RWPE1 (cell line): ENCODE data around the gene AGPS.
A peak's percentile ranks its signal among the peaks of the same experiment; 100 is the strongest.
"Not testable (repeated sequence)": the region's sequence is repeated elsewhere in the genome, so short reads cannot be mapped to it uniquely, and the experiment has no call there.

Experiments used
- CTCF ChIA-PET: fragments of 350-600 bp; sonication (Branson Sonifier 250); formaldehyde crosslinking; extraction: SDS; loops from one replicate; lab custom pipeline; 2021; lab: Yijun Ruan, JAX
- POLR2A ChIA-PET: fragments of 400-600 bp; formaldehyde crosslinking; extraction: SDS; loops from one replicate; lab custom pipeline; 2020; ENCODE audit warnings: antibody characterized with exemption; ENCODE audit not compliant: low non-redundant PET; lab: Yijun Ruan, JAX
- DNase-seq: peaks from one replicate; pipeline ENCODE4 v3.0.0; 2012; ENCODE audit warnings: low spot score
- H3K27ac ChIP-seq: fragments of 450-650 bp; 2 replicates; pipeline ENCODE4 v1.5.1; 2017
- TF ChIP-seq, protein P1 (sequence below): fragments of 450-650 bp; conservative IDR thresholded peaks from 2 replicates; pipeline ENCODE4 v1.5.1; 2017; ENCODE audit warnings: low read depth, mild to moderate bottlenecking

The AGPS gene

DNA sequence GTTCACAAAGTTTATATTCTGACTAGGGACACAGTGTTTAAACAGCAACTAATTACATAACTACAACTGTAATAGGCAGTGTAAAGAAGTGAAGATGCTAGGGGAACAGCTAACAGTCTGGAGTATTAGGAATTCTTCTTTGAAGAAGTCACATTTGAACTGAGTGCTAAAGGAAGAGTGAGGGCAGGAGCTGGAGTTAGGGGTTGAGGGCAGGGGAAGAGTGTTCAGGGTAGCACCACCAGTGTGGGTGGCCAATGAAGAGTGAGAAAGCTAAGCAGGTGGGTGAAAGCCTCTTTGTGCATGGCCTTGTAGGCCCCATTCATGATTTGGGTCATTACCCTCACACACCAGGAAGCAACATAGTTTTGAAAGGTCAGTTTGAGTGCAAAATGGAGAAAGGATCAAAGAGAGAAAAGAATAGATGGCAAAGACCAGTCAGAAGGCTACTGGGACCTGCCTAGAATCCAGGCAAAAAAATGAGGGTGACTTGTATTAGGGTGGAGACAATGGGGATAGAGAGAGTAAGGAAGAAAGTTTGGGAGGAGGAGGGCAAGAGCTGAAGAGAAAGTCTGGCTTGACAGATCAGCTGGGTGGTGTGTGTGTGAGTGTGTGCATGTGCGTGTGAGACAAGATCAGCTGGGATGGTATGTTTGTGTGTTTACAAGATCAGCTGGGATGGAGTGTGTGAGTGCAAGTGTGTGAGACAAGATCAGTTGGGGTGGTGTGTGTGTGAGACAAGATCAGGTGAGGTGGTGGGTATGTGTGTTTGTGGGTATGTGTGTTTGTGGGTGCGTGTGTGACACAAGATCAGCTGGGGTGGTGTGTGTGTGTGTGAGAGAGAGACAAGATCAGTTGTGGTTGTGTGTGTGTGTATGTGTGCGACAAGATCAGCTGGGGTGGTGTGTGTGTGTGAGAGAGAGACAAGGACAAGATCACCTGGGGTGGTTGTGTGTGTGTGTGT, 43.6 kb upstream of the AGPS start:
- no peak overlapping the region for H3K27ac ChIP-seq
- DNase-seq: no peak
- TF ChIP-seq, protein P1, sequence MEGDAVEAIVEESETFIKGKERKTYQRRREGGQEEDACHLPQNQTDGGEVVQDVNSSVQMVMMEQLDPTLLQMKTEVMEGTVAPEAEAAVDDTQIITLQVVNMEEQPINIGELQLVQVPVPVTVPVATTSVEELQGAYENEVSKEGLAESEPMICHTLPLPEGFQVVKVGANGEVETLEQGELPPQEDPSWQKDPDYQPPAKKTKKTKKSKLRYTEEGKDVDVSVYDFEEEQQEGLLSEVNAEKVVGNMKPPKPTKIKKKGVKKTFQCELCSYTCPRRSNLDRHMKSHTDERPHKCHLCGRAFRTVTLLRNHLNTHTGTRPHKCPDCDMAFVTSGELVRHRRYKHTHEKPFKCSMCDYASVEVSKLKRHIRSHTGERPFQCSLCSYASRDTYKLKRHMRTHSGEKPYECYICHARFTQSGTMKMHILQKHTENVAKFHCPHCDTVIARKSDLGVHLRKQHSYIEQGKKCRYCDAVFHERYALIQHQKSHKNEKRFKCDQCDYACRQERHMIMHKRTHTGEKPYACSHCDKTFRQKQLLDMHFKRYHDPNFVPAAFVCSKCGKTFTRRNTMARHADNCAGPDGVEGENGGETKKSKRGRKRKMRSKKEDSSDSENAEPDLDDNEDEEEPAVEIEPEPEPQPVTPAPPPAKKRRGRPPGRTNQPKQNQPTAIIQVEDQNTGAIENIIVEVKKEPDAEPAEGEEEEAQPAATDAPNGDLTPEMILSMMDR: no peak
- CTCF ChIA-PET: interaction anchor here (0.5 kb wide), 1 partner anchor 69 kb away, joined by 3 read pairs; no protein-coding TSS in a partner anchor
- POLR2A ChIA-PET: no interaction called here

DNA sequence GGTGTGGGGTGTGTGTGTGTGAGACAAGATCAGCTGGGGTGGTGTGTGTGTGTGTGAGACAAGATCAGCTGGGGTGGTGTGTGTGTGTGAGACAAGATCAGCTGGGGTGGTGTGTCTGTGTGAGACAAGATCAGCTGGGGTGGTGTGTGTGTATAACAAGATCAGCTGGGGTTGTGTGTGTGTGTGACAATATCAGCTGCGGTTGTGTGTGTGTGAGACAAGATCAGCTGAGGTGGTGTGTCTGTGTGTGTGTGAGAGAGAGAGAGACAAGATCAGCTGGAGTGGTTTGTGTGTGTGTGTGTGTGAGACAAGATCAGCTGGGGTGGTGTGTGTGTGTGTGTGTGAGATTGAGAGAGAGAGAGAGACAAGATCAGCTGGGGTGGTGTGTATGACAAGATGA, 41.9 kb upstream of the AGPS start:
- CTCF ChIA-PET, POLR2A ChIA-PET, DNase-seq: not testable (repeated sequence)
- peak overlapping the region; percentile 82 for H3K27ac ChIP-seq

DNA sequence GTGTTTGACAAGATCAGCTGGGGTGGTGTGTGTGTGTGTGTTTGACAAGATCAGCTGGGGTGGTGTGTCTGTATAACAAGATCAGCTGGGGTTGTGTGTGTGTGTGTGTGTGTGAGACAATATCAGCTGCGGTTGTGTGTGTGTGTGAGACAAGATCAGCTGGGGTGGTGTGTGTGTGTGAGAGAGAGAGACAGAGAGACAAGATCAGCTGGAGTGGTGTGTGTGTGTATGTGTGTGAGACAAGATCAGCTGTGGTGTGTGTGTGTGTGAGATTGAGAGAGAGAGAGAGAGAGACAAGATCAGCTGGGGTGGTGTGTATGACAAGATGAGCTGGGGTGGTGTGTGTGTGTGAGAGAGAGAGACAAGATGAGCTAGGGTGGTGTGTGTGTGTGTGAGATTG, 41.5 kb upstream of the AGPS start:
- DNase-seq, POLR2A ChIA-PET: not testable (repeated sequence)
- peak overlapping the region; percentile 82 for H3K27ac ChIP-seq
- CTCF ChIA-PET: interaction anchor here (0.6 kb wide), 1 partner anchor 64 kb away, joined by 5 read pairs; no protein-coding TSS in a partner anchor

DNA sequence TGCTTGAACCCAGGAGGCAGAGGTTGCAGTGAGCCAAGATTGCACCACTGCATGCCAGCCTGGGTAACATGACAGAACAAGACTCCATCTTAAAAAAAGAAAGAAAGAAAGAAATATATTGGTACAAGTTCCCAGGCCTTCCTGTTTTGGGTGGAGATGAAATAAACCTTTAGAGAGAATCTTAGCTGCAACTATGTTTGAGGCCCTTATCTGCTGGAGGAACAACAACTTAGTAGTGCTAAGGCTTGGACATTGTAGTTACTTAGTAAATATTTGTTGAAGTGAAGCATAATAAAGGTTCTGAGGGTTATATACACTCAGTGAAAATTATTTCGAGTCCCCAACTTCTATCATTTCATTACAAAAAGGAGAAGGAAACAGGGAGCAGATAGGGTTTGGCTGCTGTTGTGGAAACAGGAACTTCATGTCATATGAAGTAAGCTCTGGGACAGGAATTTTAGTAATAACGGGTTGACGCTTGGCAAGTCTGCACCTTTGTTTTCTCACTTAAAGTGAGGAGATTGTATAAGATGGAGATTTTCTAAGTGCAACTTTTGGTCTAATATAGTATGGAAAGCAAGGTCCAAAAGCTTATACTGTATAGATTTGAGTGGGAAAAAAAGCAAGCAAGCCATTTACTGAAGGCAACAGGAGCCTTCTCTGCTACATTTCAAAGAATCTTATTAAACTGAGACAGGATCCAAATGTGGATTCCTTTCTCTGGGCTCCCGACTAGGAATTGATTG, 40.0 kb upstream of the AGPS start:
- POLR2A ChIA-PET: no interaction called here
- peak overlapping the region; percentile 82 for H3K27ac ChIP-seq
- TF ChIP-seq, protein P1: no peak
- CTCF ChIA-PET: interaction anchor here (0.9 kb wide), 1 partner anchor 188 kb away, joined by 3 read pairs; no protein-coding TSS in a partner anchor
- DNase-seq: no peak

DNA sequence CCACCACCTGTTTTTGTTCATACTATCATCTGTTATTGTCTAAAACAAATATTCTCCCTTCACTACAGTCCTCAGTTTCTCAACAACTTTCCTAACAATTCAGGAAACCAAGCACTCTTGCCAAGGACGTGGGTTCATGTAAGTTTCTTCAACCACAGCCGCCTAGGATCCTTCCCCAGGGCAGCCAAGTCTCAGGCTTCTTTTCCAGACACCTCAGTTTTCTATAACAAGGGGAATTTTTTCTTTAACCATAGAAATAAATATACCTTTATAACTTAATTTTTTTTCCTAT, 39.4 kb upstream of the AGPS start:
- TF ChIP-seq, protein P1: no peak
- no peak for DNase-seq
- ChIA-PET CTCF (interaction anchor here (0.9 kb wide), 1 partner anchor 189 kb away, joined by 3 read pairs; no protein-coding TSS in a partner anchor), POLR2A (no interaction called here)
- H3K27ac ChIP-seq: no peak overlapping the region

DNA sequence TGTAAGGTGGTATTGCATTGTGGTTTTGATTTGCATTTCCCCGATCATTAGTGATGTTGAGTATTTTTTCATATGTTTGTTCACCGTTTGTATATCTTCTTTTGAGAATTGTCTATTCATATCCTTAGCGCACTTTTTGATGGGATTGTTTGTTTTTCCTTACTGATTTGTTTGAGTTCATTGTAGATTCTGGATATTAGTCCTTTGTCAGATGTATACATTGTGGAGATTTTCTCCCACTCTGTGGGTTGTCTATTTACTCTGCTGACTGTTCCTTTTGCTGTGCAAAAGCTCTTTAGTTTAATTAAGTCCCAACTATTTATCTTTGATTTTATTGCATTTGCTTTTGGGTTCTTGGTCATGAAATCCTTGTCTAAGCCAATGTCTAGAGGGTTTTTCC, 38.0 kb upstream of the AGPS start:
- POLR2A ChIA-PET, H3K27ac ChIP-seq, CTCF ChIA-PET, DNase-seq: not testable (repeated sequence)

DNA sequence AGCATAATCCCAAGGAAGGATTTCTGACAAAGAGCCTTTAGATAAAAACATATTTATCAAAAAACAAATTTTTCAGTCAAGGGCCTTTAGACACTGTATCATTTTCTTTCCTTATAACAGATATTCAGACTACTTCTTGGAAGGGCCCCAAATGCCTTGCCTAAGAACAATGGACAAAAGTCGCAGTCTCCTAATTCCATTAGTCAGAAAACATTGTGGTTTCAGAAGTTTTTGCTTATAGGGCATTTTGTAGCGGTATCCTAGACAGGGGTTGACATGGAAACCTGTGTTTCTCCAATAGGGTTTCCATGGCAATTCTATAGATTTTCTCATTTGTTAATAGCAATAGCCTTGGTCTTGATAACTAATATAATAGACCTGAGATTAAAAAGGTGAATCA, 36.7 kb upstream of the AGPS start:
- TF ChIP-seq, protein P1: no peak
- H3K27ac ChIP-seq: no peak overlapping the region
- POLR2A ChIA-PET: no interaction called here
- no peak for DNase-seq
- CTCF ChIA-PET: no interaction called here
